ENCODE measurements around the gene ACAA2. TPM values are rescaled to one million over a fixed set of nuclear protein-coding genes. Genes with fewer than 3 reads are reported as not detected.
A peak's percentile ranks its signal among the peaks of the same experiment; 100 is the strongest.
"Not testable (repeated sequence)": the region's sequence is repeated elsewhere in the genome, so short reads cannot be mapped to it uniquely, and the experiment has no call there.

Gene ACAA2
- total RNA-seq, 2 donors from 2014 or later: 19.8 to 21.4 TPM

- Mint-ChIP-seq H3K36me3 (ENCODE audit: low read depth) (peaks cover 7% of the 10 kb centered on the region), H3K27me3 (no peaks in the 10 kb centered on the region), H3K4me1 (peaks cover 61% of the 10 kb centered on the region), H3K4me3 (peak overlapping the region; percentile 57), H3K27ac (peak overlapping the region; percentile 34)
- DNase-seq (no peak), ATAC-seq (no peak)
- H3K9me3 ChIP-seq (ENCODE audit: control insufficient read depth, low read length, poor library complexity, severe bottlenecking): no peaks in the 10 kb centered on the region
Observed at GRCh38 chr18:49815927-49816326, 2.6 kb upstream of the ACAA2 start.

DNA sequence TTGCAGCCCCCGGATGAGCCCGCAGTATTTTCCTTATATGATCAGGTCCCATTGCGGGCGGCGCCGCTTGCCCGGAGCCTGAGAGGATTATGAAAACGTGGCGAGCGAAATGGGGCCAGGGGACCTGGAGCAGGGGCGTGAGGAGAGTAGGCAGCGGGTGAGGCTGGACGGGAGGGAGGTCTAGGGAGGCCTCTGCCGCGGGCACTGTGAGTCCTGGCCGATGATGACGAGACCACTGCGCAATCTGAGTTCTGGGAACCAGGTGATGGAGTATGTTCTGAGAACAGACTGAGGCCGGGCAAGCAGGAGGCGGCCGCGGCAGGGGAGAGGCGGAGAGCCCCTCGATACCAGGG is 790 bp upstream of the ACAA2 start:
- peaks cover 7% of the 10 kb centered on the region for H3K36me3 Mint-ChIP-seq (ENCODE audit: low read depth)
- peak overlapping the region; percentile 100 for H3K4me3 Mint-ChIP-seq
- DNase-seq: peak in 1 of 3 donors; percentile 11
- H3K27ac Mint-ChIP-seq: peak overlapping the region; percentile 95
- ATAC-seq: peak; percentile 40
- H3K27me3 Mint-ChIP-seq: no peaks in the 10 kb centered on the region
- H3K9me3 ChIP-seq (ENCODE audit: control insufficient read depth, low read length, poor library complexity, severe bottlenecking): no peaks in the 10 kb centered on the region
- peaks cover 47% of the 10 kb centered on the region for H3K4me1 Mint-ChIP-seq

- Mint-ChIP-seq H3K27me3 (no peaks in the 10 kb centered on the region), H3K4me1 (peaks cover 39% of the 10 kb centered on the region), H3K36me3 (ENCODE audit: low read depth) (peaks cover 7% of the 10 kb centered on the region), H3K27ac (peak overlapping the region; percentile 95), H3K4me3 (peak overlapping the region; percentile 100)
- DNase-seq (peak in 1 of 3 donors; percentile 11), ATAC-seq (no peak)
- H3K9me3 ChIP-seq (ENCODE audit: control insufficient read depth, low read length, poor library complexity, severe bottlenecking): no peaks in the 10 kb centered on the region
Observed at GRCh38 chr18:49813069-49813318, 339 bp downstream of the ACAA2 start.

DNA sequence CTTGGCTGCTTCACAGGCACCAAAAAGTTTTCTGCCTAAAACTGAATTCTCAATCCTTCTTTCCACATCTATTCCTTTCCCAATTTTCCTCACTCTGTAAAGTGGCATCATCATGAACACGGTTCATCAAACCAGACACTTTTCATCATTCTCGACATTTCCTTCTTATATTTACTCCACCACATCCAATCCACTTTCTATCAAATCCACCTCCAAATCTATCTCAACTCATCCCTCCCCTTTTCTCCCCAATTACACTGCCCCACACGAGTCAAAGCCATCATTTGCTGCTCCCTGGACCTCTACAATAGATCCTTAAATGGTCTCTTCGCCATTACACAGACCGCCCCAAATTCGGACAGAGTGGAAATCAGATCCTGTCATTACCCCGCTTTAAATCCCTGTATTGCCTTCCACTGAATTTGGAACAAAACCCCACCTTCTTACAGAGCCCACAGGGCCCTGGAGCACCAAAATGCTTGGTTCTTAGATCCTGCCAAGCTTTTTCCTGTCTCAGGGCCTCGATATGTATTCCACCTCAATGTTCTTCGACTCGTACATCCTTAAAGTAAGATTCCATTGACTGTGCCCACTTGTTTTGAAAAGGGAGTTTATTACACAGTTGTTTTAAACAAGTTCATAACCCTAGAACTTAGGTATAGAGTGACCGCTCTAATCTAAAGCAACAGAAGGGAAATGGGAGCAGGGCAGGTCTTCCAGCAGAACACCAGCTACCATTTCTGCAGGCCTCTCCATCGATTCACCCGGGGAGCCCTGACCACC is 856 bp downstream of the ACAA2 start:
- Mint-ChIP-seq H3K27me3 (no peaks in the 10 kb centered on the region), H3K36me3 (ENCODE audit: low read depth) (peaks cover 4% of the 10 kb centered on the region), H3K4me3 (peak overlapping the region; percentile 100), H3K27ac (peak overlapping the region; percentile 95), H3K4me1 (peaks cover 34% of the 10 kb centered on the region)
- ATAC-seq (no peak), DNase-seq (no peak)
- H3K9me3 ChIP-seq (ENCODE audit: control insufficient read depth, low read length, poor library complexity, severe bottlenecking): no peaks in the 10 kb centered on the region

- ATAC-seq (no peak), DNase-seq (no peak)
- H3K9me3 ChIP-seq (ENCODE audit: control insufficient read depth, low read length, poor library complexity, severe bottlenecking): no peaks in the 10 kb centered on the region
- Mint-ChIP-seq H3K27me3 (no peaks in the 10 kb centered on the region), H3K36me3 (ENCODE audit: low read depth) (peaks cover 4% of the 10 kb centered on the region), H3K4me3 (no peak overlapping the region), H3K4me1 (peaks cover 38% of the 10 kb centered on the region), H3K27ac (no peak overlapping the region)
Observed at GRCh38 chr18:49811151-49811938, 2.0 kb downstream of the ACAA2 start.

DNA sequence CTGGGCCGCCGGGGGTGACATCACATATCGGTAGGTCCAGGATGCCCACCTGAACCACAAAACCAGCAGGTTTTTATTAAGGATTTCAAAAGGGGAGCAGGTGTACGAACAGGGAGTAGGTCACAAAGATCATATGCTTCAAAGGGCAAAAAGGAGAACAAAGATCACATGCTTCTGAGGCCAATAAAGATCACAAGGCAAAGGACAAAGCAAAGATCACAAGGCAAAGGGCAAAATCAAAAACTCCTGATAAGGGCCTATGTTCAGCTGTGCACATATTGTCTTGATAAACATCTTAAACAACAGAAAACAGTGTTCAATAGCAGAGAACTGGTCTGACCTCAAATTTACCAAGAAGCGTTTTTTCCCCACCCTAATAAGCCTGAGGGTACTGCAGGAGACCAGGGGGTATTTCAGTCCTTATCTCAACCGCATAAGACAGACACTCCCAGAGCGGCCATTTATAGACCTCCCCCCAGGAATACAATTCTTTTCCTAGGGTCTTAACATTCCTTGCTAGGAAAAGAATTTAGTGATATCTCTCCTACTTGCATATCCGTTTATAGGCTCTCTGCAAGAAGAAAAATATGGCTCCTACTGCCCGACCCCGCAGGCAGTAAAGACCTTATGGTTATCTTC is 4.7 kb downstream of the ACAA2 start:
- not testable (repeated sequence) for H3K9me3 ChIP-seq (ENCODE audit: control insufficient read depth, low read length, poor library complexity, severe bottlenecking); H3K27me3 Mint-ChIP-seq; H3K36me3 Mint-ChIP-seq (ENCODE audit: low read depth); H3K27ac Mint-ChIP-seq; ATAC-seq; DNase-seq; H3K4me3 Mint-ChIP-seq
- H3K4me1 Mint-ChIP-seq: peaks cover 36% of the 10 kb centered on the region

DNA sequence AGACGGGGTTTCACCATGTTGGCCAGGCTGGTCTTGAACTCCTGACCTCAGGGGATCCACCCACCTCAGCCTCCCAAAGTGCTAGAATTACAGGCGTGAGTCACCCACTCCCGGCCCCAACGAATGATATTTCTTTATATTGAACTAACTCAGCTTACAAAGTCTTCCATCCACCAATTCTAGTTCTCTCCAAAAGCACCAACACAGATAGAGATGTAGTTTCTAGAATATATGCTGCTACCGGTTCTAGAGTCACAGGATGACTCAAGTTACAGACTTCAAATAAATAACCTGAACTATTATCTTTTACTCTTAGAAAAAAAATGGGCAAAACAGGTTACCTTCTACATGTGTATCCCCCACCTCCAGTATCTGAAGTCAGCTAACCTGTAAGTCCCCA is 9.2 kb downstream of the ACAA2 start:
- Mint-ChIP-seq H3K27ac (no peak overlapping the region), H3K27me3 (no peaks in the 10 kb centered on the region), H3K36me3 (ENCODE audit: low read depth) (no peaks in the 10 kb centered on the region), H3K4me1 (peaks cover 18% of the 10 kb centered on the region), H3K4me3 (no peak overlapping the region)
- ATAC-seq (no peak), DNase-seq (no peak)
- H3K9me3 ChIP-seq (ENCODE audit: control insufficient read depth, low read length, poor library complexity, severe bottlenecking): no peaks in the 10 kb centered on the region

GRCh38 chr18:49802623-49803022 is 10.7 kb downstream of the ACAA2 start:
- Mint-ChIP-seq H3K4me3 (no peak overlapping the region), H3K27ac (no peak overlapping the region), H3K4me1 (peaks cover 18% of the 10 kb centered on the region), H3K27me3 (no peaks in the 10 kb centered on the region), H3K36me3 (ENCODE audit: low read depth) (no peaks in the 10 kb centered on the region)
- DNase-seq: no peak
- H3K9me3 ChIP-seq (ENCODE audit: control insufficient read depth, low read length, poor library complexity, severe bottlenecking): no peaks in the 10 kb centered on the region
- ATAC-seq: no peak

GRCh38 chr18:49800491-49800890 is 12.8 kb downstream of the ACAA2 start:
- not testable (repeated sequence) for H3K27me3 Mint-ChIP-seq; H3K9me3 ChIP-seq (ENCODE audit: control insufficient read depth, low read length, poor library complexity, severe bottlenecking); H3K4me3 Mint-ChIP-seq; DNase-seq; ATAC-seq; H3K27ac Mint-ChIP-seq; H3K36me3 Mint-ChIP-seq (ENCODE audit: low read depth)
- peaks cover 13% of the 10 kb centered on the region for H3K4me1 Mint-ChIP-seq

DNA sequence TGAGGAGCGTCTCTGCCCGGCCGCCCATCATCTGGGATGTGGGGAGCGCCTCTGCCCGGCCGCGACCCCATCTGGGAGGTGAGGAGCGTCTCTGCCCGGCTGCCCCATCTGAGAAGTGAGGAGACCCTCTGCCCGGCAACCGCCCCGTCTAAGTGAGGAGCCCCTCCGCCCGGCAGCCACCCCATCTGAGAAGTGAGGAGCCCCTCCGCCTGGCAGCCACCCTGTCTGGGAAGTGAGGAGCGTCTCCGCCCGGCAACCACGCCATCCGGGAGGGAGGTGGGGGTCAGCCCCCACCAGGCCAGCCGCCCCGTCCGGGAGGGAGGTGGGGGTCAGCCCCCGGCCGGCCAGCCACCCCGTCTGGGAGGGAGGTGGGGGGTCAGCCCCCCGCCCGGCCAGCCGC is 13.5 kb downstream of the ACAA2 start:
- DNase-seq; H3K4me3 Mint-ChIP-seq; H3K9me3 ChIP-seq (ENCODE audit: control insufficient read depth, low read length, poor library complexity, severe bottlenecking); ATAC-seq; H3K27me3 Mint-ChIP-seq; H3K27ac Mint-ChIP-seq; H3K36me3 Mint-ChIP-seq (ENCODE audit: low read depth): not testable (repeated sequence)
- peaks cover 11% of the 10 kb centered on the region for H3K4me1 Mint-ChIP-seq

DNA sequence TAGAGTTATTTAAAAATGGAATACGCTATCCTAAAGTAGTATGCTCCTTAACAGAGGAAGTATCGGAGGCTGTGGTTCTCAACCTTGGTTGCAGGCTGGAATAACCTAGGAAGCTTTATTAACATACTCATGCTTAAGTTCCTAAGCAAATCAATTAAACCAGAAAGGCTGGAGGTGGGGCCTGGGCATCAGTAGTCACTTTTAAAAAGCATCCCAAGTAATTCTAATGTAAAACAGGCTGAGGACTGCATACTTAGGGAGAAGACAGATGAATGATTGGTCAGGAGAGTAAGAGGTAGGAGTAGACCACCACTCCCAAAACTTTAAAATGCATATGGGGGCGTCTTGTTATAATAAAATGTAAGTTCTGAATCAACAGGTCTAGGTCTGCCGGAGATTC is 15.3 kb downstream of the ACAA2 start:
- Mint-ChIP-seq H3K36me3 (ENCODE audit: low read depth) (no peaks in the 10 kb centered on the region), H3K27me3 (no peaks in the 10 kb centered on the region), H3K4me3 (no peak overlapping the region), H3K4me1 (peaks cover 3% of the 10 kb centered on the region), H3K27ac (no peak overlapping the region)
- no peaks in the 10 kb centered on the region for H3K9me3 ChIP-seq (ENCODE audit: control insufficient read depth, low read length, poor library complexity, severe bottlenecking)
- ATAC-seq: no peak
- no peak for DNase-seq

DNA sequence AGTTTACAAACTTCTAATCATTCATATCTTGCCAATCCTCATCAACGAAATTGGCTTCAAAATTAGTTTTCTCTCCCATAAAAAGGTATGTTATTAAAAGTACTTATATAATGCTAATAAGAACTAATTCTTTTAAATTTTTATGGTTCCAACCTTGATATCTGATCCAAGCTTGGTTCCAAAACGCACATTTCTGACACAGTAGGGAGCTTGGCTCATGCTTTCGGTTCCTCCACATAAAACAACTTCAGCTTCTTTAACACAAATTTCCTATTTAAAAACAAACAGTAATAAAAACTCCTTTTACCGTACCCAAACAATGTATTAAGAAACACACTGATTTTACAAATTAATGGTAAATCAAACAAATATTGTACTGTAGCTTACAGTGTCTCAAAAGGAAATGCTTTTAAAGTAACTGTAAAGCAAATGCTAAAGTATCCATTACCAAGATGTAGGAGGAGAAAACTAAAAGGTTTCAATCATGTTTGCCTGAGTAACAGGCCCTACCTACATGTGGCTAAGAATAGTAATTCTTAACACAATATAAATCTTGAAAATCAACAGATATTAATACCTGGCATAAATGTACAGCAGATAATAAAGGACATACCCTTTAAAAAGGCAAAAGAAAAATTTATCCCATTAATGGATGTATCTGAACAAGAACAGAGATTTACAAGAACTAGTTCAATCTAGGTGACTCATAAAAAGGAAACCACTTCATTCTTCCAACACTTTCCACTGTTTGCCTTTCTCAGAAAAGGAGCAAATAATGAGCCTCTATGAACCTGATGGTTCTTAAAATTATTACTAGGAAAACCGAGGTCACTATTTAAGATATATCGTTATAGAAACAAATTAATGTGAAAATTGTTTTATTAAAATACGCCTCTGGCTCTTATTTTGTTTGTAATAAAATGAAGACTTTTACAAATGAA is 17.5 kb downstream of the ACAA2 start:
- H3K27ac Mint-ChIP-seq: no peak overlapping the region
- peaks cover 3% of the 10 kb centered on the region for H3K36me3 Mint-ChIP-seq (ENCODE audit: low read depth)

DNA sequence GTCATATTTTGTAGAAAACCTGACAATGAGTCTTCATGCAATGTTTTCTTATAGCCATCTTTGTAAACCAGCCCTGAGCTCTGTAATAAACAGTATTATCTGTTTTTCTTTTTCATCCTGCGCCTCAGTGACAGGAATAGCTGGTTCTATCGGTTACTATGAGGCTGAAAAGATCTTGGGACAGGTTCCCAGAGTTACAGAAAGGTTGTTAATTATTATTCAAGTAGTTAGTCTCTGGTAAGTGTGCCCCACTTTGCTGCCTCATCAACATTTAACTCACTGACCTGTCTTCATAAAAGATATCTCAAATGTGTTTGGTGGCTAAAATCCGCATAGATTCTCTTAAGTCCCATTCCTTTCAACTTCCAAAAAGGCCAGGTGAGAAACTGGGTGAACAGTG is 18.6 kb downstream of the ACAA2 start:
- Mint-ChIP-seq H3K4me3 (no peak overlapping the region), H3K27me3 (no peaks in the 10 kb centered on the region), H3K36me3 (ENCODE audit: low read depth) (peaks cover 3% of the 10 kb centered on the region), H3K27ac (no peak overlapping the region), H3K4me1 (peaks cover 6% of the 10 kb centered on the region)
- H3K9me3 ChIP-seq (ENCODE audit: control insufficient read depth, low read length, poor library complexity, severe bottlenecking): no peaks in the 10 kb centered on the region
- ATAC-seq: no peak
- DNase-seq: no peak

More for the DNA sequence above, 17.5 kb downstream of the ACAA2 start:
- DNase-seq (no peak), ATAC-seq (no peak)
- no peak overlapping the region for H3K4me3 Mint-ChIP-seq
- H3K27me3 Mint-ChIP-seq: no peaks in the 10 kb centered on the region
- H3K9me3 ChIP-seq (ENCODE audit: control insufficient read depth, low read length, poor library complexity, severe bottlenecking): no peaks in the 10 kb centered on the region
- peaks cover 5% of the 10 kb centered on the region for H3K4me1 Mint-ChIP-seq
